Left colon (tissue), 2 donors: ENCODE results near the gene TMEM30A. TPM values are rescaled to one million over a fixed set of nuclear protein-coding genes. Genes with fewer than 3 reads are reported as not detected.

ENCODE experiments used
- ATAC-seq: fragments of 200-7000 bp; cut with Tn5 transposase; one replicate; pipeline ENCODE4 v1.9.1; 2020; ENCODE audit warnings: mild to moderate bottlenecking, moderate library complexity
- DNase-seq, 2 donors: peaks; one replicate each; pipeline ENCODE4 v3.0.0-alpha.2; 2020
- intact Hi-C, 2 donors: fragments of 100-400 bp; cut with DNase I in 1 of 2; cut with micrococcal nuclease in 1 of 2; formaldehyde crosslinking; loops; one replicate each; pipeline versions ENCODE4 v1.11.2 to v1.14.0; 2022; cut with DNase I, micrococcal nuclease
- long read RNA-seq: library from polyadenylated mRNA; unstranded; transcript quantifications from one replicate; pipeline ENCODE4 v2.0.0, GENCODE V29; 2021
- total RNA-seq, 2 donors: library from RNA; stranded (reverse); fragmentation: NEBNext Ultra II Directional; extraction: Animal tissue kit (Norgen Biotek cat#: 25700); gene quantifications; one replicate each; pipeline ENCODE4 v1.2.1, GENCODE V29; 2021
- donor health status: DM: no; HTN: no; CAD: no.
- donor health status: DM: yes; HTN: yes; CAD: no.

Gene TMEM30A
- total RNA-seq, result 100 to 1,000 TPM in 1 of 2 donors, 10 to 100 TPM in 1; 91.2 to 107 TPM
- long read RNA-seq, full-length matches to known transcripts, result 241 of 255 reads
- long read RNA-seq, partial matches to known transcripts, result 8 of 255 reads
- long read RNA-seq, other reads (novel, unspliced or antisense), result 6 of 255 reads

DNA sequence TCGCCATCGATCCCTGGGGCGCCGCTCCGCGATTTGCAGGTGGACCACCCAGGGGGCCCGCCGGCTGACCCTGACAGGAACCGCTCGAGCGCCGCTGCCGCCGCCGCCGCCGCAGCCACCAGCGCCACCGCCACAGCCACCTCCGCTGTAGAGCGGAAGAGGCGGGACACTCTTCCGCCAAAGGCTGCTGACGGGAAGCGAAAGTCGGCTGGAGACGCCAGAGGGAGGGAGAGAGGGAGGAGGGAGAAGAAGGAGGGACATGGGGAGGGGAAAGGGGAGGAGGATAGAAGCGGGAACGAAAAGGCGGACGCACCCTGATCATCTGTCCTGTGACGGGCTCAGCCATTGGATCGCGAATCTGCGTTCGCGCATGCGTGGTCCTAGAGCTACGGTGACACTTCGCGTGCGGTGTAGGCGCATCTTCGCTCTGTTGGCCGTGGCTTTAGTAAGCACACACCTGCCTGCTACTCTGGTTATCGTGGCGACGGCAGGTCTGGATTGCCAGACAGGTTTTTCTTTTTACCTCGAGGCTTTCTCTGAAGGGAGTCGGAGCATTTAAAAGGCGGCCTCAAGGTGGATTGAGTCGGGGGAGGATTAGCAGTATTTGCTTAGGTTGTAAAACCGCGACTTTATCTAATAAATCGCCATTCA is at the start of gene TMEM30A:
Gene TMEM30A (minus strand): TSS at position 161 of the 651 bp plus-strand sequence. CDS start 154 bp downstream, at position 7.
- intact Hi-C loops, result no loop called here
- DNase-seq, result peak; percentile 96 to 99
- peak; percentile 97 for ATAC-seq

DNA sequence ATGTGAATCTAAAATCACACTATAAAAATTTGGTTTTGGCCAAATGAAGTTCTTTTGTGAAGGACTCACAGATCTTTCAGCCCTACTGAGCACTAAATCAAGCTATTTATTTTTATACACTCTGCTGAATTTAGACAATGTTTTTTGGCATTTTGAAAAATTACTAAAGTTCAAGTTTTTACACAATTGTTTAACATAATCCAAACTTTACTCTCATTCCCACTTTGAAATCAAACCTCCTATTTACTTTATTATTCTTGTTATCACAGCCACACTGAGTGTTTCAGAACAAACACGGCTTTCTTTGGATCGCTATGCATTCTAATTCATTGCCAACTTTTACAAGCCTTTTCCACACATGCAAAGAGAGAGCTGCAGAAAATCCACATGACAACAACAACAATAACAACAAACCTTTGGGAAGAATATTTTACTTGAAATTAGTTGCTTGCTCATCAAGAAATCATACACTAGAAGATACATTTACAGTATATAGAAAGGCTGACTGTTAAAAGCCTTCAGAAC is 49.1 kb upstream of the TMEM30A start:
- no peak for ATAC-seq
- intact Hi-C loops, result no loop called here
- no peak for DNase-seq

DNA sequence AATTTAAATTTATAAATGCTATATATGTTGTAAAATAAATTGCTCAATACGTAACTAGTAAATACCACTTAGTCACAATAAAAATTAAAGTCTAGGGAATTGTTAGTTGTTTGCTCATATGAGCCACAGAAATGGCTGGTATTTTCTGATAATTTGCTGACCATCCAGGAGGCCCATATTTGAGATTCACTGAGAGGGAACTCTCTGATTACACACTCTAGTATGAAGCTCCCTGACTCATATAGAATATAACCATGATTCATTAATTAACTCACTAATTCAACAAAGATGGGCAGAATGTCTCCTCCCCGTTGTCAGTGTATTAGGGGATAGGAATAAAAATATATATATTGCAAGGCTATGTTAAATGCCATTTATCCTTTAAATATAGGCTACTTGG is 46.6 kb upstream of the TMEM30A start:
- DNase-seq (no peak), ATAC-seq (no peak)
- intact Hi-C loops, result no loop called here

DNA sequence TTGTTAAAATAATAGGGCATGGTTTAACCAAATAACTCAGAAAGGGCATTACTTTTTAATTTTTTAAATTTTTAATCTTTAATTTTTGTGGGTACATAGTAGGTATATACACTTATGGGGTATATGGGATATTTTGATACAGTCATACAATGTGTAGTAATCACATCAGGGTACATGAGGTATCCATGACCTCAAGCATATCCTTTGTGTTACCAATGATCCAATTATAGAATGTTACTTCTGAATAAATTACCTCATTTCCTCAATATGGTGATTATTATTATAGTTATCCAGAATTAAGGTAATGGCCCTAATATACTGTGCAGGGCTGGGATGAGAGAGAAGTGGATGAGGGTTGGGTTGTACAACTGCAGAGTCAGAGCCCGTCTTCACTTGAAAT is 45.1 kb upstream of the TMEM30A start:
- no peak for ATAC-seq
- intact Hi-C loops, result no loop called here
- DNase-seq, result no peak

DNA sequence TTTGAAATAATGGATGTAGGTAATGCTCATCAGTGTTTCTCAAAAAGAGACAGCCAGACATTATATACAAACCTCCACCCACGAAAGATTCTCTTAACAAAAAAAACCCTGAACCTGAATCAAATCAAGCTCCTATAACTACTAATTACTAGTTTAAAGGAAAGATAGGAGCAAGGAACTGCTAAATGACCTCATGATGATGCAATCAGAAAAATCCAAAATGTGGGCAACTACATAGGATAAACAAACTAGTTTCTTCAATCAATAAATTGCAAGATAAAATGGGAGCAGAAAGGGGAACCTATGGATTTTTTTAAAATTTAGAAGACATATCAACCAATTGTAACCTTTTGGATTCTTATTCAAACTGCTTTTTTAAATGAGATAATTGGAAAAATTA is 43.2 kb upstream of the TMEM30A start:
- DNase-seq (no peak), ATAC-seq (no peak)
- intact Hi-C loops, result no loop called here

DNA sequence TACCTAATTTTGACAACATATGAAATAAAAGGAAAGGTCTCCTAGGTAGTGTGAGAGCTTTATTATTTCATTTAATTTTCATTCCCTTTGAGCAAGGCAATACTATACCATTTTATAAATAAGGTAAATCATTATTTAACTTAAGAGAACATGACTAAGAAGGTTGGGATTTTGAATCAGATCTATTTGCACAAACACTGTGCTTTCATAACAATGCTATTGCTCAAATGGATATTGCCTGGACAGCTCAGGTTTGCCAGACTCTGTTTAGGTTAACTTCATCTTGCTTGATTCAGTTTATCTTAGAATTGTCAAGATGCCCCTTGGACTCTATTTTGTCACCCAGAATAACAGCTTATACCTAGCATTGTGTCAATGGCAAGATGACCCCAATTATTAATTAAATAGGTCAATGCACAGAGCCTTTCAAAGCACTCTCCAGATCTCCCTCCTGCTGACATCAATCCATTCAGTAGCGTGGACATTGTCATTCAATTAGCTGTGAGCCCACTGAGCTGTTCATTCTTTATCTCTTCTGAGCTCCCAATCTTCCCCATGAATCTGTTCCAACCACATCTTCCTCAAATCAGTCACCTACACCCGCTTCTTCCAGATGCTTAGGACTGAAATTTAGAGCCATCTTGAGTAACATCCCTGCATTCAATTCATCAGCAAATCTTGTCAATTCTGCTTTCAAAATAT is 42.1 kb upstream of the TMEM30A start:
- ATAC-seq (no peak), DNase-seq (no peak)
- intact Hi-C loops, result no loop called here

DNA sequence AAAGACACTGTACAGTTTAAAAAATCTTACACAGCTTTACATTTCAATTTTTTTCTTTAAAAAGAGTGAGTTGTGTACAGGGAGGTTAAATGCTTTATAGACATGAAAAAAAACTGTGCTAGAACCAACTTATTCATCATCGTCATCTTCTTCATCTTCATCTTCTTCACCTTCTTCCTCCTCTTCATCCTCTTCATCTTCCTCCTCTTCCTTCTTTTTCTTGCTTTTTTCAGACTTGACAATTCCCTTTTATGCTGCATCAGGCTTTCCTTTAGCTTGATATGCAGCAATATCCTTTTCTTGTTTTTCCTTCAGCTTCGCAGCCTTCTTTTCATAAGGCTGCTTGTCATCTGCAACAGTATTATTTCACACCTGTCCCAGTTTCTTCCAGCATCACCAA is 34.3 kb upstream of the TMEM30A start:
- intact Hi-C loops, result no loop called here
- ATAC-seq (no peak), DNase-seq (no peak)

DNA sequence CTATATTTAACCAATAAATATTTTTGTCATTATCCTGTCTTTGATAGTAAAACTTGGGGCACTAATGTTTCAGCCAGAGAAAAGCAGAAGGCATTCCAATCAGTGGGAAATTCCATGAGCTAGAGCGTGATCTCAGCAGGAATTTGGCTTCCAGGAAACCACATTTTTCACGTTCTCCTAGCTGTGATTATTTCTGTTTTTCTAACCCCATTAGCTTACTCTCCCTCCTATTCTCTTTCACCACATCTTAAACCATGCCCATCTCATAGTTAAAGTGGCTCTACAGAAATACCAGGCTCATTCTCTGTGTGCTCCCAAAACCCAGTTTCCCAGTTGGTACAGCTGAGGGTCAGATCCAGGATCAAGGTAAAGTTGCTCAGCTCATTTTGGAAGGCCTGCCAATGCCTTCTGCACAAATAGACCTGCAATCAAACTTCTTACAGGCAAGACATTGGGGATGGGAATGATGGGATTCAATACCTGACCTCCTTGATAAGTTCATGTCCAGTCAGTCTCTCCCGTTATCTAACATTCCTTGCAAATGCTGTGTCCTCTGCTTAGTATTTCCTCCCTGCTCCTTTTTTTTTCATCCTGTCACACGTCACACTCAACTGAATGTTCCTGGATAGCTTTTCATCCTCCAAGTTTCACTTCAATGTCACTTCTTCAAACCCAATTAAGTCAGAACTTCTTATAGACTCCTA is 33.1 kb upstream of the TMEM30A start:
- intact Hi-C loops, result no loop called here
- no peak for DNase-seq
- no peak for ATAC-seq

DNA sequence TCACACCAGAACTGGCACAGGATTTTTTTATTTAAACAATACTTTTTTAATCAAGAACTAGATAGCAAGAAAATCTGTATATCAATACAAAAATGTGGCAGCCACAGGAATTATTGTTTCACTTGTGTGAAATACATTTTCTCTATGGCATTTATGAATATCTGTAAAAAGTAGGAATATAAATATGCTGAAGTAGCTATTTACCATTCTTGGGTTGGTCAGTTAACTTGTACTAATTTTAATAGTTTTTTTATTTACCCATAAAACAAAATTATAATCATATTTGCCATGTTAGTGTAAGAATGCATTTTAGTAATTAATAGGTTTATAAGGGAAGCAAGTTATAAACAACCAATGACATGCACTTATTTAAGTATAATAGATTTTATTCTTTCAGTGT is 31.4 kb upstream of the TMEM30A start:
- intact Hi-C loops, result no loop called here
- DNase-seq (no peak), ATAC-seq (no peak)

DNA sequence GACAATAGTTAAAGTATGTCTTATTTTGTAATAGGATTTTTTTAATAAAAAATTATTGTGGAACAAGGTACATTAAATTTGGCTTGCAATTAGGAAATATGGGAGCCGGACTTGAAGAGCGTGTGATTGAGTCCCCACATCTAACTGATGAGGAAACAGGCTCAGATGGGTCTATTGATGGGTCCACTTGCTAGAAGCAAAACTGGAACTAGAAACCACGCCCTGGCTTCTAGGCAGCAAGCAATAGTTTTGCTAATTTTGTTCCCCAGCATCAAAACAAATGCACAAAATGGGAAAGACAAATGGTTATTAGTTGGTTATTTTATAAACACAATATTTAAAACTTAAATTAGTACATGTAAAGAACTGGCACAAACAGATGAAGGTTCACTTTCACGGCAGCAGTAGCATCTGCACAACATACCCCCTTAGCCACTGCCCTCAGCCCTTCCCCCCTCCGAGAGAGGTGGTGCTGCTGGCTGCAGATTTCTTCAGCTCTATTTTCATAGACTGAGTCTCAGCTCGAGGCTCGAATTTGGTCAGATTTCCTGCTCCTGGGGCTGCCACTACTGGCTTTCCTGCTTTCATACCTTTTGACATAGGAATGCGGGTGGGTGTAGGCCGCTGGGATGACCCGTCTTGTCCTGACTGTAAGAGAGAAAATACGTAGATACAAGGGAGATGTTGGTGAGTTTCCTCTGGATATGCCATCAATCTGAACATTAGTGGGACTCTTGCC is 23.8 kb upstream of the TMEM30A start:
- intact Hi-C loops, result no loop called here
- no peak for ATAC-seq
- no peak for DNase-seq

DNA sequence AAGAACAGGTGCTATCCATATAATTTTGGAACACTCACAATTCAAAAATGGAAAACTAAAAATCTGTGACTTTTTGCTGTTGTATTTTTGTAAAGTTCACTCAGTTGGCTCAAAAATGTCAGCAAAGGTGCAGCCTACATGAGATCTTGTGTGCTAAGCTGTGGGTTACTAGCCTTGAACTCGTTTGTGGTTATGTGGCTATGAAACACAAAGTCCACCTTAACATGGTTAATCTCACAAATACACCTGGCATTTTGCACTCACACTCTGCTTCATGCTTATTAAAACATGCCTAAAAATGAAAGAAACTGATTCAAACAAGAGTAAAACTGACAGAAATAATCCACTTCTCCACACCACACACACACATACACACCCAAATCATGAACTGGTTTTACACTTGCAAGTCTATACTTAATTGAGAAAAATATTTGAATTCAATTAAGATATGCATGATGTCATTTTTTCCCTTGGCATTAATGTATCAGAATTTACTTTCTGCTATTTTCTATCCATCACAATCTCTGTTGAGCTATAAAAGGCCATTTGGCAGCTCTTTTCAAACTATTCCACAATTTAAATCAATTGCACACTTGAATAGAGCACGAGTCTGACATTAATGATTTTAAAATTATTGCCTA is 22.9 kb upstream of the TMEM30A start:
- DNase-seq (no peak), ATAC-seq (no peak)
- intact Hi-C loops, result no loop called here

DNA sequence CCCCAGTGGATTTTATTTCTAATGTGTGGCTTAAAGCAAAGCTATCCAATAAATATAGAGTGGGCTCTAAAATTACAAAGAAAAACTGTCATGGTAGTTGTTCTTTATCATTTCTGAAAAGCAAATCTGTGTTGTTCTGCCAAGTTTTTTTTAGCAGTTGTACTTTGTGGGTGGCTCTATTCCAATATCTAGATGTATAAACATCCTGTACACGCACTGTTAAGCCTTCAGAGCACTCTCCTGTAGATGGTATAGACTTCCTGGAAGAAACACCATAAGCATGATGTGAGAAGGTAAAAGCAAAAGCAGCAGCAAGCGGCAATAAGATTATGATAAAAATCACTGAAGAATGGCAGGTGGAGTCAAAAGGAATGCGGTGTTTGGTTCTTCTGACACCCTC is 21.5 kb upstream of the TMEM30A start:
- DNase-seq (no peak), ATAC-seq (peak; percentile 55)
- intact Hi-C loops, result no loop called here

DNA sequence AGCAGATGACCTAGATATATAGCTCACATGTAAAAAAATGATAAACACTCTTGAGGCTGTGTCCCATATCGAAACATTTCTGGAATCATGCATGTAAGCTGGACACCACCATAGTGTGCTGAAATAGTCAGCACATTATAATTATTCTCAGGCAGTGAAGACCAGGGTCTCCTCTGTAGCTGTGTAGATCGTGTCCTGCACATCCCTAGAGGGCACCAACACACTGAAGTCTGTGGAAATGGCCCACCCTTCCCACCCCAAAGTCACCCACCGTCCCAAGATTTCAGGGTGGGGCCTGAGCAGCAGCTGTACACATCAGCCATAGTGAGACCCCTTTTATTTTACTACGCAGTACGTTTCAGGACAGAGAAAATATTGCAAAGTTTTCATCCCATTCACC is 21.0 kb upstream of the TMEM30A start:
- intact Hi-C loops, result no loop called here
- ATAC-seq (no peak), DNase-seq (no peak)

DNA sequence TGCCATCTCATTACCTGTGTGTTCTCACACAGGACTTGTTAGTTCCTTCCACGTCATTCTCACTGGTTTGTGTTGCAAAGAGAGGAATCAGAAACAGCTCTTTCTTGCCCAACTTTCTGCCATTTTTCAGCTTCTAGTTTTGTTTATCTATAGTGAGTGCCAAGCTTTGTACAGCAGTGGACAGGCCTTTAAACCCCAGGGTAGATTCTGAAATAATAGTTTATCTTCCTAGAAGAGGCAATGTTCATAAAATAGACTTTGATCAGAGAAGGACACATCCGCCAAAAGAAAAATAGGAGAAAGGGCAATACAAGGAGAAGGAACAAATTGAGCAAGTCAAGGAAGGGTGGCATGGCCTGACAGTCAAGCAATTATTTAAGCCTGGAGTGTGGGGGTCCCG is 17.7 kb upstream of the TMEM30A start:
- no peak for DNase-seq
- intact Hi-C loops, result no loop called here
- ATAC-seq, result no peak

DNA sequence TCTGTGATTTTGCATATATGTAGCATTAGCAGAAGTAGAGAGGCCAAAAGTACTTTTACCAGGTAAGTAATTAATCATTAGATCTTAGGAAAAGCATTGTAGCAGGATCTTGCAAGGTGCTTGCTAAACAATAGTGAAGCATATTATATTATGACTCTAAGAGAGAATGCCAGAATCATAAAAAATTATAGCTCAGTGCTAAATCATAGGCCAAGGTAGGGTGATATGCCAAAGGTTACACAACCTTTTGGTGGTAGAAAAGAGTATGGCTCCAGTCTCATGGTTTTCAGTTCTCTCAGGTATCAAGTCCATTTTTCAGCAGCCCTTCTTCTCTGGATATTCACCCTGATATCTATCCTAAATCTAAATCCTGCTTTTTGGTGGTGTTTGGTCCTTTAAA is 16.9 kb upstream of the TMEM30A start:
- intact Hi-C loops, result no loop called here
- DNase-seq (no peak), ATAC-seq (peak; percentile 86)

DNA sequence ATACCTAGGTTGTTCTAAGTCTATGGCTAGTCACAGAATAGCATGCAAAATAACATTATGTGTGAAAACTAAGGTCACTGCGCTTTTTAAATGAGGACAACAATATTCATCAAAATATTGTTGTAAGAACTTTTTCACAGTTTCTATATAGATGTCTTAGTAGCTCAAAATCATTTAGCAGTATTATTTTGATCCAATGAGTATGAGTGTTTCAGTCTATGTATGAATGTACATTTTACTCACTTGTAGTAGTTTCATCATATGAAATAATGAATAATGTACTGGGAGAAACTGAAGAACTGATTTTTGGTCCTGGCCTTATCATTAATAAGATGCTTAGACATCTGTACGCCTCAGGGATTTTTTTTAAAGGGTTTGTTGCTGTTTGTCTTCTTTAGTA is 16.5 kb upstream of the TMEM30A start:
- no peak for DNase-seq
- intact Hi-C loops, result no loop called here
- ATAC-seq, result no peak

DNA sequence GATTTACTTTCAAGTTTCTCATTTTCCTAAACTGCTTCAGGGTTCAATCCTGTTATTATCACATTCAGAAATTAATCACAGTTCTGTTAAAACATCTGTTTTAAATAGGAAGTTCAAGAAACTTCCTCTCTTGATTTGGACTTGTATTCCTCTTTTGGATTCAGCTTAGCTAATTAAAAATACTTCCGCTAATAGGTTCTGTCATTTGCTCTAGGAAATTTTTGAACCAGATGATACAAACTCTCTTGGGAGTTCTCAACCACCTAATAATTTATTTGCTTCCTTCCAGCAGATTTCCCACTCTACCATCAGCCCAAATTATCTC is 15.9 kb upstream of the TMEM30A start:
- DNase-seq (no peak), ATAC-seq (no peak)
- intact Hi-C loops, result no loop called here

DNA sequence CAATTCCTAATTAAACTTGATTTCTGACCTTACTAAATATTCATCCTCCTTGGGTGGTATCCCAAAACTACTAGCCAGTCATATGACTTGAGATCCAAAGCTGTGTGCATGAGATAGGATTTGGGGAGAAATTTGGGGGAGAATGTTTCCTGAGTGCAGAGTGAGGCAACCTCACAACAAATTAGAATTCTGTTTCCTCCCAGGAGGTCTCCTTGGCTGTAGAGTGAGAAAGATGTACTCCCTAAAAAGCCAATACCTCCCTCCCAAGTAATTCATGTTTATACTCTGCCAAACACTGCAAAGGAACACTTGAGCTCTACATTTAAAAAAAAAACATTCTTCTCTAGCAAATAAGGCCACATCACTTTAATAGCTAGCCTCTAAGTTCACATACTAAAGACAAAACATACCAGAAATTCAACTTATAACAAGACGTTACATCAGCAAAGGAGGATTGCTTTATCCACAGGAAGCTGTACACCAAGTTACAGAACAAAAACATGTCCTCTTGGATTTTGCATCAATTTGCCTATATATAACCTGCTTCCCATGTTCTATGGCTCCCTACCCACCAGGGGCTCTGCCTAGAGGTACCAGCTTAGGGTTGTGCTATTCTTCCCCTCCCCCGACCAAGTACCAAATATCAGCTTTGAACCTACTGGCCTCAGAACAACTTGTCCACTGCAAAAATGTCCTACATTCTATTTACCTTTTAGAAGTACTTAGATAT is 15.4 kb upstream of the TMEM30A start:
- intact Hi-C loops, result no loop called here
- DNase-seq (no peak), ATAC-seq (no peak)
